Body of pancreas (tissue), 4 donors: Measurements from ENCODE around the gene SLC6A17.

ENCODE experiments used
- CTCF ChIP-seq, 7 experiments: fragments of 450-650 bp in 4 of 7; fragments of 200-600 bp in 3 of 7; sonication (generic) in 3 of 7; IDR thresholded peaks; one replicate each; pipeline ENCODE4 v1.5.1; 2016 to 2019; ENCODE audit warnings: antibody characterized with exemption in 7 of 7
- POLR2A ChIP-seq, 3 donors: fragments of 450-650 bp; IDR thresholded peaks; one replicate each; pipeline ENCODE4 v1.6.1; 2016; ENCODE audit warnings: antibody characterized with exemption in 3 of 3, mild to moderate bottlenecking in 2 of 3

GRCh38 chr1:110235834-110236682, 85.8 kb downstream of the SLC6A17 start:
- TF ChIP-seq POLR2A (IDR thresholded peaks at IDR 0.05) (no peak), CTCF (IDR thresholded peaks at IDR 0.05) (no peak)
